HG03066 (cell line): ENCODE data around the gene FOXL1.

Source experiments
- ATAC-seq: cut with Tn5 transposase; IDR thresholded peaks from one replicate; pipeline ENCODE4 v1.9.1; 2021; ENCODE audit warnings: low read depth; ENCODE audit not compliant: unreplicated experiment

Gene FOXL1

DNA sequence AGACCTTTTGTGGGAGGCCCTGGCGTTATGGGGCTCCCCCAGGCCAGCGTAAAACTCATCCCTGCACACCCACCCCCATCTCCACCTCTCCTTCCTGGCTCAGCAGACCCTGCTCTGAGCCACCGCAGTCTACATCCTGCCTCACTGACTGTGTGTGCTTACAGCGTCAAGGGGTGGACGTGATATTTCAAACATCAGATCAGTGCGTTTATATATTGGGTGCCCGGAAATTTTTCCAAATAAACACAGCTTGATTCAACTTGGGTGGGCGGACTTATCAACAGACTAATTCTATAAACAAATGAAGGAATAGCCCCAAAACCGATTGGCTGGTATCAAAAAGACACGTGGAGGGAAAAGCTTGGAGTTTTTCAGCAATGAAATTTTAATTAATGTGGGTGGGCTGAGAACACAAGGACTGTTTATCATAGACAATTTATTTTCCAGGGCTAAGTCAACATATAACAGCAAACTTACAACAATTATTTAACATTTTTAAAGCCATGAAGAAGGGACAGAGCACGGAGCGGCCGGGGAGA lies at the start of gene FOXL1:
FOXL1 (plus strand) TSS at position 489 of the 539 bp plus-strand sequence. CDS start 175 bp downstream, outside the sequence.
- ATAC-seq: no peak

DNA sequence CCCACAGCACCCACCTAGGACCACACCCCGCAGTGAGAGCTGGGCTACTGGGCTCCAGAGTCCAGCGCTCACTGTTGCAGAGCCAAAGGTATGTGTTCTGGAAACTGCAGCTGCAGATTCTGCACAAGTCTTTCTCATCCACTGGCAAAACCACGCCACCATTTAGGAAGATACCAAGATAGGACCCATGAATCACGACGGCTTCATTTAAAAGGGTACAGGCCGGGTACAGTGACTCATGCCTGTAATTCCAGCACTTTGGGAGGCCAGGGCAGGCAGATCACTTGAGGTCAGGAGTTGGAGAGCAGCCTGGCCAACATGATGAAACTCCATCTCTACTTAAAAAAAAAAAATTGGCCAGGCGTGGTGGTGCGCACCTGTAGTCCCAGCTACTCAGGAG lies 49.2 kb upstream of the FOXL1 start:
- ATAC-seq: no peak

DNA sequence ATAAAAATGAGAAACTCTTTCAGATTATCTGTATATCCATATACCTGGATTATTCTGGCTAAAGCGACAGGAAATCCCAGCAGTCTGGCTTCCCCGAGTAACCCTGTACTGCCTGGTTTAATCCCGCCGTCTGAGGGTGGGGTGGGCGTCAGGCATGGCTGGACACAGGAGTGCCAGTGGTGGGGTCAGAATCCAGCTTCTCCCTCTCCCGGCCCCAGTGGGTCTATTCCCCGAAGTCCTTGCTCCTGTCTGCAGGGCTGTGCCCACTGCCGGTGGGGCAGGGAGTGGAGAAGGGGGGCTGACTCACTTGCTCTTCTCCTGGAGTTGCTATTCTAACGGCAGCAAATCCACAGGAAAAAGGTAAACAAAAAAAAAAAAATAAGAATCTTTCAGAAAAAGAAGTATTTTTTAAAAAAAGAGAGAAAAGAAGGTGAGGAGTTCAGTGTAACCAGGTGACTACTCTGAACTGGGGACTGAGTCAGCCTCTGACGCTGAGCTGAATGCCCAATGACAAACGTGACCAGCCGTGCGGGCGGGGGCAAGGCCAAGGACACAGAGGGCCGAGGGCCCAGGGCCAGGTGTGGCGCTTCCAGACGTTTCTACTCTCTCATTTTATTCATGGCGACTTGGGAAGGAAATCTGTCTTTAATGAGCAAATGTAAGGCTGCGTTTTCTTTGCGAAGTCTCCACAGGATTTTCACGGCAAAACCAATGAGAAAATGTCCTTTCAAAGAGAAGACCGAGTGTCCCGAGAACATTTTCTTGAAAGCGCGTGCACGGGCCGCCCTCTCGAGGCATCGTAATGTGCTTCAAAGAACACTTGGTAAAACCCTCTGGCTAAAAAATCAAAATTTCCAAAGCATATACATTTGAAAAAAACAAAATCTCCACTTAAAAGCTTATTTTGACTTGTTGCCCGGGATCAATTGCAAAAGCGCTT lies 47.8 kb upstream of the FOXL1 start:
- ATAC-seq: no peak

GRCh38 chr16:86531191-86531545 lies 47.2 kb upstream of the FOXL1 start:
- no peak for ATAC-seq

GRCh38 chr16:86531641-86532525 lies 46.5 kb upstream of the FOXL1 start:
- ATAC-seq: no peak

DNA sequence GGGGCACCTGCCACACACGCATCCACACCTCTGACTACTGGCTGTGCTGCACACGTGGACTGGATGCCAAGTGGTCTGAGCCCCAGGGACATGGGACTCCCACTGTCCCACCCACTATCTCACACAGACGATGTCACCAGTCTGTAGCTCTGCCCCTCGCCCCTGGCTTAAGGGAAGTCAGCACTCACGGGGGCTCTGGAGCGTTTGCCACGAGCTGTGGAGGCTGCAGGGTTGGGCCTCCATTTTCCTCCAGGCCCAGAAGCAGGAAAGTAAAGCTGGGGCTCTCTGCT lies 45.9 kb upstream of the FOXL1 start:
- no peak for ATAC-seq

- no peak for ATAC-seq
These were observed 45.3 kb upstream of the FOXL1 start for GRCh38 chr16:86533076-86533475.

DNA sequence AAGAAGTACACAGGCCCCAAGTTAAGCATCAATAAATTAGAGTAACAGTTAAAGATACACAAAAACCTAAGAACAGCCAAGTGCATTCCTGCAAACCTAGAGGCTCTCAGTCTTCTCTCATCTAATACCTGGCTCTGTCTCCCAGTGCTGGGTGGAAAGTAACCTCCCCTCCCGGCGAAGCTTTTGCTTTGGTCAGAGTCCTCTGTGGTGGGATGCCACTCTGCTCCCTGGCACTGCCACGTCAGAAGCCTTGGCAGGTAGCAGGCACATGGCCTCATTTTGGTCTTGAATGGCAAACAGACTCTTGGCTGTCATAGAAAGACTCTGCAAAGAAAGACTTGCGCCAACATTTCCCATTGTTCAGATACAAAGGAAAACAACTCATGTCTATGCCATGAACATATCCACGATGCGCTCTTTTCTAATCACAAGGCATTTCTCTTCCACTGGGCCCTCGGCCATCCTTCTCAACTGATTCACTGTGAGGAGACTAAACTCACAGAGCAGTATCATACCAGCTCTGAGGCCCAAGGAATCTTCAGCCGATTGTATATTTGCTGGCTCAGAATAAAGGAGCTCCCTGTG lies 44.5 kb upstream of the FOXL1 start:
- ATAC-seq: no peak

DNA sequence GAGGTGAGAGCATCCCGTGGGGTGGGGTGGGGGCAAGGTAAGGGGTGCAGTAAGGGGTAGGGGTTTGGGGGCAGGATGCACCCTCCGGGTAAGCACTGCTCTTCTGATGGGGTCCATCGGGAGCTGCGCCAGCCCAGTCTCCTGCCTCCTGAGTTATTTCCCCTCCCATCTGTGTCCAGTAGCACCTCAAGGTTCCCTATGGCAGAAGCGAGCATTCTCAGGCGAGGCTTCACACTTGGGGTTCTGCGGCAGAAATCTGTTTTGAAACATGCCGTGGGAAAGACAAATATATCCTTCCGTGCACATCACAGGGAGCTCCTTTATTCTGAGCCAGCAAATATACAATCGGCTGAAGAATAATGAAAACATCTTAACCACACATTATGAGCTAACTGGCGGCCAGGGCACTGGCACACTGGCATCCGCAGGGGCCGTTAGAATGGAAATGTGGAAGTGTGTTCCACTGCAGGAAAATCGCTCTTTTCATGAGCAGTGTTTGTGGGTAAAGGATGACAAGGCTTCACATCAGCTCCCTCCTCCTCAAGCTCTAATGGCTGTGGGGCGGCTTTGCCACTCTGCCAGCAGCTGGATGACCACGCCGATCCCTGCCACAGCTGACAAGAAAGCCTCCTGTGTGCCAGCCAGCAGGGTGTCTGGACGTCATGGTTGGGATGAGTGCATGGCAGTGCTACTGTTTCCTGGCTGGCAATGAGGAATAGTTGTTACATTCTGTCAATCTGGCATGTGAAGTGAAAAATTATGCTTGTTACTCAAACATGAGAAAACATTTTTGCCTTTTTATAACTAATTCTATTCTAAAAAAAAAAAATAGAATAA lies 43.4 kb upstream of the FOXL1 start:
- ATAC-seq: no peak

DNA sequence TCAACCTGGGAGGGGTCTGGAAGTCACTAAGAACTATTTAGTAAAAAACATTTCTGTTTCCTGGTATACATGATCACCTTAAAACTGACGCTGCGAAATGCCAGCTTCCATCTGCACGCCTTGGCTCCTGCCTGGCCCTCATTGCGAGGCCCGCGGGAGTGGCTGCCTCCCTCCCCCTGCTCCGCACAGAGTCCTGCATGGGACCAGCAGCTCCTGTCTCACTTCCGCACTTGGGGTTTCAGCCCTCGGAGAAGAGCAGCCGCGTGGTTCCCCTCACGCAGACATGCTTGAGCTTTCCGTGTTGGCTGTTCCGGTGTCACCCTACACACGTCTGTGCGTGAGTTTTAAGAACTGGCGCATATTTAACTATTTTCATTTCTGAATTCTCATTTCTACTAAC lies 41.7 kb upstream of the FOXL1 start:
- ATAC-seq: no peak

DNA sequence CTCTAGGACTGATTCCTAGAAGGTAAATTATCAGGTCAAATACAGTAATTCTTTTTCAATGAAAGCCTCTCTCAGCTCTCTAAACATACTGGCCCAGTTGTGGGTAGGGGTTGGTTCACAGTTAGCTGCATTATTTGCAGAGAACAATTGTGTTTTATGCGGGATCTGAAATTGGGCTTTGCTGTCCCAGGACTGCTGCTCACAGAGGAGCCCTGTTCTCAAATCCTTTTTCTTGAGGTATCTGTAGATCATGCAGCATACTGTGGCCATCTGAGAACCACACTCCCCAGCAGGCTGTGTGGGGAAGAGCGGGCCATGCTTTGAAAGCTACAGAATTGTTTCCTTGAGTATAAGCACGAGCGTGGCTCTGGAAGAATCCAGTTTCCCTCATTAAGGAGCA lies 40.9 kb upstream of the FOXL1 start:
- ATAC-seq: no peak

- no peak for ATAC-seq
These were observed 40.1 kb upstream of the FOXL1 start for GRCh38 chr16:86538196-86538780.

GRCh38 chr16:86540894-86541293 lies 37.5 kb upstream of the FOXL1 start:
- no peak for ATAC-seq

- no peak for ATAC-seq
These were observed 36.8 kb upstream of the FOXL1 start for GRCh38 chr16:86541560-86541959.

GRCh38 chr16:86542756-86543750 lies 35.3 kb upstream of the FOXL1 start:
- ATAC-seq: no peak

GRCh38 chr16:86545481-86545880 lies 32.9 kb upstream of the FOXL1 start:
- no peak for ATAC-seq

GRCh38 chr16:86545954-86546637 lies 32.3 kb upstream of the FOXL1 start:
- no peak for ATAC-seq

GRCh38 chr16:86546638-86547013 lies 31.7 kb upstream of the FOXL1 start:
- no peak for ATAC-seq
